ENCODE results near the gene PLEKHA7.

DNA sequence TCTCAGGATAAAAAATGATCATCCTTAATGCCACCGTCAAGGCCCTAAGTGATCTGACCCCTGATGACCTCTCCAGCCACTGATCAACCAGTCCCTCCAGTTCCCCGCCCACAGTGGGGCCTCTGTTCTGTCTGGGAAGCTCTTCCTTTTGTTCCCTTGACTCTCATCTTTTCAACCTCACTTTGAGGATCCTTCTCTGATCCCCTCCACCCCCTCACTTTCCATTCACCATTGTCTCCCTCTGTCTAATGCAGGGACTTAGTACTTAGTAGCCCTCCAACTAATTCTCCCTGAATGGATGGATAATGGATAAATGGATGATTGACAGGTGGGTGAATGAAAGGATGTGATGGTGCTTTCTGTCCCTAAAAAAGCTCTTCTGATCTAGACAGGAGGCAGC, 230.1 kb downstream of the PLEKHA7 start:
- TF ChIP-seq, protein P1, sequence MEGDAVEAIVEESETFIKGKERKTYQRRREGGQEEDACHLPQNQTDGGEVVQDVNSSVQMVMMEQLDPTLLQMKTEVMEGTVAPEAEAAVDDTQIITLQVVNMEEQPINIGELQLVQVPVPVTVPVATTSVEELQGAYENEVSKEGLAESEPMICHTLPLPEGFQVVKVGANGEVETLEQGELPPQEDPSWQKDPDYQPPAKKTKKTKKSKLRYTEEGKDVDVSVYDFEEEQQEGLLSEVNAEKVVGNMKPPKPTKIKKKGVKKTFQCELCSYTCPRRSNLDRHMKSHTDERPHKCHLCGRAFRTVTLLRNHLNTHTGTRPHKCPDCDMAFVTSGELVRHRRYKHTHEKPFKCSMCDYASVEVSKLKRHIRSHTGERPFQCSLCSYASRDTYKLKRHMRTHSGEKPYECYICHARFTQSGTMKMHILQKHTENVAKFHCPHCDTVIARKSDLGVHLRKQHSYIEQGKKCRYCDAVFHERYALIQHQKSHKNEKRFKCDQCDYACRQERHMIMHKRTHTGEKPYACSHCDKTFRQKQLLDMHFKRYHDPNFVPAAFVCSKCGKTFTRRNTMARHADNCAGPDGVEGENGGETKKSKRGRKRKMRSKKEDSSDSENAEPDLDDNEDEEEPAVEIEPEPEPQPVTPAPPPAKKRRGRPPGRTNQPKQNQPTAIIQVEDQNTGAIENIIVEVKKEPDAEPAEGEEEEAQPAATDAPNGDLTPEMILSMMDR (conservative IDR thresholded peaks at IDR 0.05), result no peak
- no peak for TF ChIP-seq ZFX (IDR thresholded peaks at IDR 0.05)
